Measurements from ENCODE around the gene PARD3B.

PARD3B gene

DNA sequence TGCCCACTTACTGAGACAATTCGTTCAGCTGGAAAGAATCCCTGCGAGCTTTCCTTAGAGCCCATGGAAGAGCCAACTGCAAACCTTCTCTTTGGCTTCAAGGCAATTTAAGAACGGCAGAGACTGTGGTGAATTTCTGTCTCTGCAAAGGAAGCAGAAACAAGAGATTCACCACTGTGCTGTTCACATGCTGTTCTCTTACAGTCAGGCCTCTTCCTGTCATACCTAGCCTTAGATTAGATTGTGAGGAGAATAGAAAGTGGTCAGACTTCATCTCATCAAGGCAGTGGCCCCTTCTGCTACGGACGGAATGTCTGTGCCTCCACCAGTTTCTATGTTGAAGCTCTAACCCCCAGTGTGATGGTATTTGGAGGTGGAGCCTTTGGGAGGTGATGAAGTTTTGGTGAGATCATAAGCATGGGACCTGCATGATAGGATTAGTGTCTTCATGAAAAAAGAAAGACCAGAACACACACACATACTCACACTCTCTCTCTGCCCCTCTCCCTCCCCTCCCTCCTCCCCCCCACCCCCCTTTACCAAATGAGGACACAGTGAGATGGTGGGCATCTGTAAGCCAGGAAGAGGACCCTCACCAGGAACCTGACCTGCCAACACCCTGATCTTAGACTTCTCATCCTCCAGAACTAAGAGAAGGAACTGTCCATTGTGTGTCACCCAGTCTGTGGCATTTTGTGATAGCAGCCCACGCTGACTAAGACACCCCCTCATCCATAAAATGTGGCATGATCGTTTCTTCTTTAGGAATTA, 1091.5 kb downstream of the PARD3B start:
- H3K4me3 ChIP-seq (replicated peaks; ENCODE audit: insufficient read depth, low read length): no peak overlapping the region
- H3K27ac ChIP-seq (replicated peaks): no peak overlapping the region
- H3K27me3 ChIP-seq (ENCODE audit: insufficient read depth, poor library complexity, severe bottlenecking): peaks cover 4% of the 10 kb centered on the region
- no peak for DNase-seq (ENCODE audit: low read depth in 1 of 2, low spot score in 1 of 2)
- no peak for TF ChIP-seq SPI1 (IDR thresholded peaks at IDR 0.05; ENCODE audit: borderline replicate concordance, low read depth)
- no peak for TF ChIP-seq REST (IDR thresholded peaks at IDR 0.05; ENCODE audit: insufficient replicate concordance, low read depth)
- no peak for TF ChIP-seq GABPA (IDR thresholded peaks at IDR 0.05; ENCODE audit: low read depth)
- TF ChIP-seq POLR2AphosphoS5 (IDR thresholded peaks at IDR 0.05; ENCODE audit: low read depth): no peak
- TF ChIP-seq, protein P1, sequence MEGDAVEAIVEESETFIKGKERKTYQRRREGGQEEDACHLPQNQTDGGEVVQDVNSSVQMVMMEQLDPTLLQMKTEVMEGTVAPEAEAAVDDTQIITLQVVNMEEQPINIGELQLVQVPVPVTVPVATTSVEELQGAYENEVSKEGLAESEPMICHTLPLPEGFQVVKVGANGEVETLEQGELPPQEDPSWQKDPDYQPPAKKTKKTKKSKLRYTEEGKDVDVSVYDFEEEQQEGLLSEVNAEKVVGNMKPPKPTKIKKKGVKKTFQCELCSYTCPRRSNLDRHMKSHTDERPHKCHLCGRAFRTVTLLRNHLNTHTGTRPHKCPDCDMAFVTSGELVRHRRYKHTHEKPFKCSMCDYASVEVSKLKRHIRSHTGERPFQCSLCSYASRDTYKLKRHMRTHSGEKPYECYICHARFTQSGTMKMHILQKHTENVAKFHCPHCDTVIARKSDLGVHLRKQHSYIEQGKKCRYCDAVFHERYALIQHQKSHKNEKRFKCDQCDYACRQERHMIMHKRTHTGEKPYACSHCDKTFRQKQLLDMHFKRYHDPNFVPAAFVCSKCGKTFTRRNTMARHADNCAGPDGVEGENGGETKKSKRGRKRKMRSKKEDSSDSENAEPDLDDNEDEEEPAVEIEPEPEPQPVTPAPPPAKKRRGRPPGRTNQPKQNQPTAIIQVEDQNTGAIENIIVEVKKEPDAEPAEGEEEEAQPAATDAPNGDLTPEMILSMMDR (IDR thresholded peaks at IDR 0.05; ENCODE audit: insufficient read depth, low read length): no peak

- Histone ChIP-seq H3K4me3 (replicated peaks; ENCODE audit: insufficient read depth, low read length) (no peak overlapping the region), H3K27ac (replicated peaks) (no peak overlapping the region), H3K27me3 (ENCODE audit: insufficient read depth, poor library complexity, severe bottlenecking) (peaks cover 4% of the 10 kb centered on the region)
- no peak for TF ChIP-seq SPI1 (IDR thresholded peaks at IDR 0.05; ENCODE audit: borderline replicate concordance, low read depth)
- no peak for TF ChIP-seq POLR2AphosphoS5 (IDR thresholded peaks at IDR 0.05; ENCODE audit: low read depth)
- TF ChIP-seq, protein P1 (IDR thresholded peaks at IDR 0.05; ENCODE audit: insufficient read depth, low read length): no peak
- TF ChIP-seq GABPA (IDR thresholded peaks at IDR 0.05; ENCODE audit: low read depth): no peak
- no peak for TF ChIP-seq REST (IDR thresholded peaks at IDR 0.05; ENCODE audit: insufficient replicate concordance, low read depth)
- DNase-seq (ENCODE audit: low read depth in 1 of 2, low spot score in 1 of 2): no peak
Observed at GRCh38 chr2:205637320-205637602, 1092.0 kb downstream of the PARD3B start.

DNA sequence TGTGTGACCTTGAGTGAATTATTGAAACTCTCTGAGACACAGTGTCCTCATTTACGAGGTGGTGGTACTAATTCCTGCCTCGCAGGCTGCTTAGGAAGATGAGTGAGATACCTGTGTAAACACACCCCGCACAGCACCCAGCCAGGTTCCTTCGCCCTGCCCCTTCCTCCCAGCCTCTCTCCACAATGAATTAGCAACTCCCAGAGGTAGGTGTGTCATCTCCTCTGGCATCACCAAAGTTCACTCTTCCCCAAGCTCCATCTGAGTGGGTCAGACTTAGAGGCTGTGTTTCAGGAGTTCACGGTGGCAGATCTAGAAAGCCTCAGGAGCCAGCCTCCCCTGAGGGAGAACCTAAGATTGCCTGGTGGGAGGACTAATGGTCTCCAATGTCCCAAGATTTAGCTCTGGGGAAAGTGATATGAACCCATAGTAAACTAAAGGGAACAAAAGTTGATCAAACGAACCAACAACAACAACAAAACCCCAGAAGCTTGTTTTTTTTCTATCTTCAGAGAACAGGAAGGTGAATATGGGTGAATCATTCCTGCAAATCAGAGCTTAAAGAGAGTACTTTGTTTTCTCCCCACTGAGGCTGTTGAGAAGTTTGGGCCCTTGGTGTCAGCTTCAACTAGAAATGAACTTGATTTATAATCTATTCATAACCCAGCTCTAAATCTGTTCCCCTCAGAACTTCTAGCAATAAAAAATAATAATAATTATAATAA, 1092.7 kb downstream of the PARD3B start:
- no peak for DNase-seq (ENCODE audit: low read depth in 1 of 2, low spot score in 1 of 2)
- TF ChIP-seq REST (IDR thresholded peaks at IDR 0.05; ENCODE audit: insufficient replicate concordance, low read depth) (no peak), POLR2AphosphoS5 (IDR thresholded peaks at IDR 0.05; ENCODE audit: low read depth) (no peak), GABPA (IDR thresholded peaks at IDR 0.05; ENCODE audit: low read depth) (no peak), SPI1 (IDR thresholded peaks at IDR 0.05; ENCODE audit: borderline replicate concordance, low read depth) (no peak)
- TF ChIP-seq, protein P1 (IDR thresholded peaks at IDR 0.05; ENCODE audit: insufficient read depth, low read length): no peak
- no peak overlapping the region for H3K4me3 ChIP-seq (replicated peaks; ENCODE audit: insufficient read depth, low read length)

More for the DNA sequence above, 1092.7 kb downstream of the PARD3B start:
- H3K27ac ChIP-seq (replicated peaks): no peak overlapping the region
- peaks cover 4% of the 10 kb centered on the region for H3K27me3 ChIP-seq (ENCODE audit: insufficient read depth, poor library complexity, severe bottlenecking)
